Muscle layer of colon (tissue), 2 donors: ENCODE data around the gene AGAP1.

ENCODE experiments used
- H3K27ac ChIP-seq: one replicate; pipeline ENCODE4 v1.7.0; 2013; ENCODE audit warnings: low read depth, mild to moderate bottlenecking, low read length, moderate library complexity
- H3K27me3 ChIP-seq, 2 donors: one replicate each; pipeline ENCODE4 v1.7.0; 2013; ENCODE audit warnings: low read length in 2 of 2, mild to moderate bottlenecking in 2 of 2; ENCODE audit not compliant: insufficient read depth in 2 of 2, control insufficient read depth in 1 of 2
- H3K36me3 ChIP-seq: one replicate; pipeline ENCODE4 v1.7.0; 2013; ENCODE audit warnings: mild to moderate bottlenecking, low read length; ENCODE audit not compliant: insufficient read depth
- H3K4me1 ChIP-seq: one replicate; pipeline ENCODE4 v1.7.0; 2013; ENCODE audit warnings: mild to moderate bottlenecking, low read length; ENCODE audit not compliant: insufficient read depth
- H3K4me3 ChIP-seq, 2 donors: one replicate each; pipeline ENCODE4 v1.7.0; 2013; ENCODE audit warnings: low read length in 2 of 2, low read depth in 1 of 2, mild to moderate bottlenecking in 1 of 2, moderate library complexity in 1 of 2
- H3K9ac ChIP-seq: one replicate; pipeline ENCODE4 v1.7.0; 2013; ENCODE audit warnings: low read length
- H3K9me3 ChIP-seq: one replicate; pipeline ENCODE4 v1.7.0; 2013; ENCODE audit warnings: mild to moderate bottlenecking, low read length
- donor health status: abdominal sarcoma.
- donor health status: Adenocarcinoma of cecum.

The AGAP1 gene

DNA sequence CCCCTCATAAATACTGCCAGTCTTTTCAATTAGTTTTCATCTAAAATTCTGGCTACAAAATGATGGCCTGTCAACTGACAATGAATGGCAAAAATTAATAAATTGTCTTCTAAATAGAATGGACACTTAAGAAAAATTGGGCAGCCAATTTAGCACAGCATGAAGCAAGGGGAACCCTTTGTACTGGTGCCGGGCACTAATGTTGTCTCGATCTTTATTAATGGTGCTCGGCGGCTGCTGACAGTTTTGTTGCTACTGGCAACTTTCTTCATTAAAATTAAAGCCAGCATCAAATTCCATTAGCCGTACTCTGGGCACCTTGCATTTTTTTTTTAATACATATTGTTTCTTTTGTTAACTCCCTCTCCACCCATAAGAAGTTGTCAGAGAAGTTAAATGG is 365.0 kb downstream of the AGAP1 start:
- H3K9ac ChIP-seq = no peak overlapping the region
- H3K27ac ChIP-seq = no peak overlapping the region
- no peak overlapping the region for H3K4me3 ChIP-seq
- H3K4me1 ChIP-seq = no peaks in the 10 kb centered on the region
- H3K27me3 ChIP-seq = no peaks in the 10 kb centered on the region
- H3K36me3 ChIP-seq = peaks cover 4% of the 10 kb centered on the region
- H3K9me3 ChIP-seq = no peaks in the 10 kb centered on the region

DNA sequence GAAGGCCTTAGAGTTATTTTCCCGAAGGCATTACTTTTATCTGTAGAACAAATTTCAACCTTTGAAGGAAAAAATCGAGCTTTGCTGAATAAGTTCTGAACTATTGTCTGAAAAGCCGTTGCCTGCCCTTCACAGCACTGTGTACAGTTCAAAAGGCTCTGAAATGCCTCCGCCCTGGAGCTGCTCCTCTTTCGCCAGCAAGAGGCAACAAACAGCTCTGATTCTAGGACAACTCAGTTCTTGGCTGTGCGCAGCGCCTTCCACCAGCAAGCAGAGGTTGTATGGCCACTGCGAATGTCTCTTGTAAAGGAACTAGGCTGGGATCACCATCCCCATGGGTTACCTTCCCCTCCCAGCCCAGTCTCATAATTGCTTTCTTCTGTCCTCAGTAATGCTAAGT is 365.8 kb downstream of the AGAP1 start:
- Histone ChIP-seq H3K4me3 (no peak overlapping the region), H3K9me3 (no peaks in the 10 kb centered on the region), H3K36me3 (peaks cover 4% of the 10 kb centered on the region), H3K4me1 (no peaks in the 10 kb centered on the region), H3K27ac (no peak overlapping the region), H3K27me3 (no peaks in the 10 kb centered on the region), H3K9ac (no peak overlapping the region)

DNA sequence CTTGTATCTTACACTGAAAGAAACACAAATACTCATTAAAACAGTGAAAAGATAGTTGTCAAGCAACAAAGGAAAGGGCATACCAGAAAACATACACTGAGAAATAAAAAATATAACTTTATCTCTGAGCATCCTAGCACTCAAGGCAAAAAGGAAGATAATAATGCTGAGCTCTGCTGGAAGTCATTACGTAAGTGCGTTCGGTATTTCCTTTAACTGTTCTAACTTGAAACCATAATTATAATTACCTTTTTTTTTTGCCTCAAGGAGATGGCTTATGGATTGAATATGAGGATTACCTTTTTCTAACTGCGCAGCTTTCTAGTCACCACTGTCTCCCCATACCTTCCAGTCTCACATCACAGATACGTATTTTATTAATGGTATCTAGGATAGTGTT is 366.3 kb downstream of the AGAP1 start:
- no peak overlapping the region for H3K4me3 ChIP-seq
- no peaks in the 10 kb centered on the region for H3K9me3 ChIP-seq
- H3K27ac ChIP-seq = no peak overlapping the region
- no peaks in the 10 kb centered on the region for H3K27me3 ChIP-seq
- peaks cover 4% of the 10 kb centered on the region for H3K36me3 ChIP-seq
- no peak overlapping the region for H3K9ac ChIP-seq
- H3K4me1 ChIP-seq = no peaks in the 10 kb centered on the region

DNA sequence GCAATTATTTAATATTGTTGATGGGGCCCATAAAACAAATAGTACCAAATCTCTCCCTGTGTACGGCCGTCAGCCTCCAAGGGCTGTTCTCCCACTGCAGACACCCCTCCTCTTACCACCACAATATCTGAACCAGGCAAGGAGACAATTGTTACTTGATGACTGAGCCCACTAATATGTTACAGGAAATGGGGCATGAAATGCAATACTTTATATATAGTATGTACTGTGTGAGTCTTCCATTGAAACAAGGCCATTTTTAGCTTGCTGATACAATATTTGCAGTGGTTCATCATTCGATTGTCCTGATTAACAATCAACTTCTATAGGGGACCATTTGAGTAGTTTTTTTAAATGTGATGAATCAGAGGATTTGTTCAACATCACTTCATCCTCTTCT is 367.0 kb downstream of the AGAP1 start:
- H3K9me3 ChIP-seq = no peaks in the 10 kb centered on the region
- H3K9ac ChIP-seq = no peak overlapping the region
- no peaks in the 10 kb centered on the region for H3K4me1 ChIP-seq
- no peak overlapping the region for H3K27ac ChIP-seq
- H3K4me3 ChIP-seq = no peak overlapping the region
- peaks cover 4% of the 10 kb centered on the region for H3K36me3 ChIP-seq
- no peaks in the 10 kb centered on the region for H3K27me3 ChIP-seq

DNA sequence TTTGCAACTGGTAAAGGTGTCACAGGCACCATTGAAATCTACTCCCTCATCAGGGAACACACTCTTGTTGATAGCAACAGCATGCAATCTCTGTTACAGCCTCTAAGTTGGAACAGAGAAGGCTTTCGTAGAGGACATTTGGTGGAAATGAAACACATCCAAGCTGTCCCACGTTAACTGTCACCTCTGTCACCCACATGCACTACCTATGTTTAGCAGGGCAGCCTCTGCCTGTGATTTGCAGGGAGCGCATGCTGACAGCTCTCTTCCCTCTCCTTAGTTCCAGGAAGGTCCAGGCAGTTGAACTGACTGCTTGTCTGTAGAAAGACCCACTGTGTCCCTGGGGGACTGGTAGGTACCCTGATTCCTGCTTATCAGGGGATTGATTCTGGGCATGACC is 367.5 kb downstream of the AGAP1 start:
- Histone ChIP-seq H3K4me3 (no peak overlapping the region), H3K27me3 (no peaks in the 10 kb centered on the region), H3K9ac (no peak overlapping the region), H3K9me3 (no peaks in the 10 kb centered on the region), H3K36me3 (peaks cover 4% of the 10 kb centered on the region), H3K27ac (no peak overlapping the region), H3K4me1 (no peaks in the 10 kb centered on the region)

DNA sequence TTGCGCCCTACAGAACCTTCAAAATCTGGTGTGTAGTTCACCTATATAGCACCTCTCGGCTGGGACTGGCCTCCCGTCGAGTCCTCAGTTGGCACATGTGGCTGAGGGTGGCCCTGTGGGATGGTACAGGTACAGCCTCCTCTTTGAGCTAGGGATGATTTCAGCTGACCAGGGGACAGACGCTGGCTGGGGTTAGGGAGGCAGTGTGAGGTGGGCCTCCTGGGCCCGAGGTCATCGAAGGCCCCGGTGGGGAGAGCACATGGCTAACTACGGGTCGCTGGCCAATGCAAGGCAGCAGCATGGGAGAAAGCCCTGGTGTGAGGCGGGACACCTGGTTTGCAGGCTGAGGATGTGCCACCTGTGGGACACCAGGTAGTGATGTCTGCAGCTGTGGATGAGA is 369.6 kb downstream of the AGAP1 start:
- Histone ChIP-seq H3K9ac (no peak overlapping the region), H3K36me3 (peaks cover 4% of the 10 kb centered on the region), H3K27me3 (no peaks in the 10 kb centered on the region), H3K4me1 (no peaks in the 10 kb centered on the region), H3K4me3 (no peak overlapping the region), H3K9me3 (no peaks in the 10 kb centered on the region), H3K27ac (no peak overlapping the region)

DNA sequence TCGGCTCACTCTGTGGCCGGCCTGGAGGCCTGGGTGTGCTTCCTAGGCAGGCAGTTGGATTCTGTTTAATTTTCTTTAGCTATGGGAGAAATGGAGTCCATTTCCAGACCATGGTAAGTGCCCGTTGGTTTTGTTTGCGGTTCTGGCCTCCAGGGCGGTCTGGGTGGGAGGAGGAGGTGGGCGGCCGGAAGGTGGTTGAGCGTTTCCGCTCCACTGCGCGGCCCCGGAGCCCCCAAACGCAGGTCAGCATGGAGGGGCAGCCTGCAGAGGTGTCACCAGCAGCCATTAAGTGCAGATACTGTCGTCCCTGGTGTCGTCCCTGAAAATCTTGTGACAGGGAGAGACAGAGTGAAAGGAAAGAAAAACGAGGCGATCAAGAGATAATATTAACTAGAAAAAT is 370.5 kb downstream of the AGAP1 start:
- no peak overlapping the region for H3K27ac ChIP-seq
- H3K4me3 ChIP-seq = no peak overlapping the region
- H3K36me3 ChIP-seq = peaks cover 4% of the 10 kb centered on the region

DNA sequence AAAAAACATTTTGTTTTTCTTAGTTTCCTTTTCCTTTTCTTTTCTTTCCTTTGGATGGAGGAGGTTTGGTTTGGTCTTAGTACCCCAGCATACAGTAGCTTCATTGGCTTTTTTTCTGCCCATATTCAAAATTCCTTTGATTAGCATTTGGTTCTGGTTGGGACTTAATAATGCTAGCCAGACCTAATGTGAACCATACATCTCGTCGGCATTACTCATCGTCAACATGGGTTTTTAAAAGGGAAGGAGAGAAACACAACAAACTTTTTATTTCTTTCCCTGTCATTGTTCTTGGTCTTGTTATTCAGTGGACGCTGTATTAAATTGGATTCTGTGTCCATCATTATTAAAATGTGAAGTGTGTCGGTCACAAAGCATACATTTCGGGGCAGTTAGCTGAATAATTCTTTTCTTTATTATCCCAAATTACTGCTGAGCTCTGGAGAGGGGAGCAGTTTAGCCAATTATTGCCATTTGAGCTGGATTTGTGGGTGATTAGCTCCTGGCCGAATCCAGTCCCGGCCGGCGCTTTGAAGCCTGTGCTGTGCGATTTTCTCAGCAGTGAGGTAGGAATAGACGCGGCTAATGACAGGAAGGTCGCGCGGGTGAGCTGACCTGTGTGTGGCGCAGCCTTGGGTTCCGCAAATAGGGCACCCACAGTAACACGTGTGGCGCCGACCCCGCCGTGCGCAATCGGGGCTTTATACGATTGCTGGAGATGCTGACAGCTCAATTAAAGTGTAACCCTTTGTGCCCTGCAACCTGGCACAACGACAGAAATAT is 371.1 kb downstream of the AGAP1 start:
- no peak overlapping the region for H3K4me3 ChIP-seq
- no peaks in the 10 kb centered on the region for H3K9me3 ChIP-seq
- no peaks in the 10 kb centered on the region for H3K4me1 ChIP-seq
- H3K27ac ChIP-seq = no peak overlapping the region
- H3K36me3 ChIP-seq = peaks cover 4% of the 10 kb centered on the region
- no peaks in the 10 kb centered on the region for H3K27me3 ChIP-seq
- no peak overlapping the region for H3K9ac ChIP-seq

More for the DNA sequence above, 370.5 kb downstream of the AGAP1 start:
- Histone ChIP-seq H3K4me1 (no peaks in the 10 kb centered on the region), H3K9me3 (no peaks in the 10 kb centered on the region), H3K9ac (no peak overlapping the region), H3K27me3 (no peaks in the 10 kb centered on the region)

DNA sequence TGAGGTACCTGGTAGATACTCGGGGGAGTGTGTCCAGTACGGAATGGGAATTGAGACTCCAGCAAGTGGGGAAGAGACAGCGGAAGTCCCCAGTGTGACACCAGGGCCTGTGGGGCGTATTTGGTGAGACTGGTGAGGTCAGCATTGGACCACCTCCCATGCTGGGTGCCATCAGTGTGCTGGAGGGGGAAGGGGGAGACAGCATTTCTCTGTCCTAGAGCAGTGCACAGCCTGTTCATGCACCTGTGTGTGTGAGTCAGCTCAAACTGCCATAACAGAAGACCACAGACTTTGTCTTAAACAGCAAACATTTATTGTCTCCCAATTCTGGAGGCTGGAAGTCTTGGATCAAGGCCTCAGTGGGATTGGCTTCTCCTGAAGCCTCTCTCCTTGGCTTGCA is 372.5 kb downstream of the AGAP1 start:
- Histone ChIP-seq H3K4me1 (no peaks in the 10 kb centered on the region), H3K27ac (no peak overlapping the region), H3K36me3 (peaks cover 4% of the 10 kb centered on the region), H3K27me3 (no peaks in the 10 kb centered on the region), H3K9me3 (peaks cover 4% of the 10 kb centered on the region), H3K4me3 (no peak overlapping the region), H3K9ac (no peak overlapping the region)

DNA sequence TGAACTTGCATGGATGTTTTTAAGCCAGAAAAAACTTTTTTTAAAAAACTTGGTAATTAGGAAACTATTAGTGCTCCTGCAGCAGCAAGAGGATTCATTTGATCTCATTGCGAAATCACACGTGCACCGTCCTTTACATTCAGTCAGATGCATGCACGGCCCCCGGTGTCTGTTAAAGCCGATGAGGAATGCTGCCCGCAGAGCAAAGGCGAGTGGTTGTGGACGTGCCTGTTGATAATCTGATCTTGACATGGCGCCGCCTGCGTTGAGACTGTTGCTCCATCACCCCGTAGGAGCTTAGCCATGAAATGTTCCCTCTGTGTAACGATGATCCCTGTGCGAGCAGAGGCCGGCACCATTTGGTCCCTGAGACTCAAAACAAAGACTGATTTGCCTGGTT is 374.4 kb downstream of the AGAP1 start:
- no peak overlapping the region for H3K27ac ChIP-seq

DNA sequence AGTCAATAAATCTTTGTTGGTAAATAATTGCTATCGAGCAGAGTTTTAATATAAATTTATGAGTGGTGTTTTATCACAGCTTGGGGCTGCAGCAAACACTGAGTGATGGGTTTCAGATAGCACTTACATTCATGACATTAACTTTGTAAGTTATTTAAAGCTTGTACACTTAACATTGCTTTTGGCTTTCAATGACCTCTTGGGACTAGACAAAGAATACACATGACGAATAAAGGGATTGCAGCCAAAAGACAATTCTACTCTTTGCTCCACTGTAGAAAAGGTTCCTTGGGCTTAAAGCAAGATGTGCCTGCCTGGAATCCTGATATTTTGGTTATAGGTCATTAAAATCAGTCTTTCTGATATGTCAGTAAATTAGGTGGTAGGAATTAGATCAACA is 374.8 kb downstream of the AGAP1 start:
- H3K4me3 ChIP-seq = no peak overlapping the region
- peaks cover 4% of the 10 kb centered on the region for H3K9me3 ChIP-seq
- no peak overlapping the region for H3K9ac ChIP-seq
- H3K36me3 ChIP-seq = no peaks in the 10 kb centered on the region
- no peaks in the 10 kb centered on the region for H3K4me1 ChIP-seq
- H3K27ac ChIP-seq = no peak overlapping the region
- no peaks in the 10 kb centered on the region for H3K27me3 ChIP-seq

More for the DNA sequence above, 374.4 kb downstream of the AGAP1 start:
- Histone ChIP-seq H3K27me3 (no peaks in the 10 kb centered on the region), H3K4me3 (no peak overlapping the region), H3K4me1 (no peaks in the 10 kb centered on the region), H3K36me3 (no peaks in the 10 kb centered on the region), H3K9me3 (peaks cover 4% of the 10 kb centered on the region), H3K9ac (no peak overlapping the region)

DNA sequence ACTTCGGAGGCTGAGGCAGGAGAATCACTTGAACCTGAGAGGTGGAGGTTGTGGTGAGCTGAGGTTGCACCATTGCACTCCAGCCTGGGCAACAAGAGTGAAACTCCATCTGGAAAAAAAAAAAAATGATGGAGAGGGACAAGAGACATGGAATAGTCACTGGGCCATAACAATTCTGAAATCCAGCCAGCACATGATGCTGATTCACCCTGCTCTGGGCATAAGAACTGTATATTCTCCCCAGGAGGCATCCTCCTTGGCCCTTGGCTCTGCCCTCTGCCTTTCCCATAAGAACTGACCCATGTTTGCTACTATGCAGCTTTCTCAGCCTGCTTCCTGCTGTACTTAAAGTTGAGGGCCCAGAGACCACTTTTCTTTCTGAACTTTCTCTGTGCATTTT is 376.7 kb downstream of the AGAP1 start:
- no peak overlapping the region for H3K27ac ChIP-seq
- H3K4me3 ChIP-seq = no peak overlapping the region
- H3K4me1 ChIP-seq = no peaks in the 10 kb centered on the region
- no peak overlapping the region for H3K9ac ChIP-seq
- H3K36me3 ChIP-seq = no peaks in the 10 kb centered on the region
- H3K9me3 ChIP-seq = peaks cover 4% of the 10 kb centered on the region
- H3K27me3 ChIP-seq = no peaks in the 10 kb centered on the region
